ENCODE results near the gene PRSS53. TPM values are rescaled to one million over a fixed set of nuclear protein-coding genes. Genes with fewer than 3 reads are reported as not detected.

The PRSS53 gene
- total and polyA plus RNA-seq, 7 donors, result 0.17 to 0.90 (median 0.38) TPM

DNA sequence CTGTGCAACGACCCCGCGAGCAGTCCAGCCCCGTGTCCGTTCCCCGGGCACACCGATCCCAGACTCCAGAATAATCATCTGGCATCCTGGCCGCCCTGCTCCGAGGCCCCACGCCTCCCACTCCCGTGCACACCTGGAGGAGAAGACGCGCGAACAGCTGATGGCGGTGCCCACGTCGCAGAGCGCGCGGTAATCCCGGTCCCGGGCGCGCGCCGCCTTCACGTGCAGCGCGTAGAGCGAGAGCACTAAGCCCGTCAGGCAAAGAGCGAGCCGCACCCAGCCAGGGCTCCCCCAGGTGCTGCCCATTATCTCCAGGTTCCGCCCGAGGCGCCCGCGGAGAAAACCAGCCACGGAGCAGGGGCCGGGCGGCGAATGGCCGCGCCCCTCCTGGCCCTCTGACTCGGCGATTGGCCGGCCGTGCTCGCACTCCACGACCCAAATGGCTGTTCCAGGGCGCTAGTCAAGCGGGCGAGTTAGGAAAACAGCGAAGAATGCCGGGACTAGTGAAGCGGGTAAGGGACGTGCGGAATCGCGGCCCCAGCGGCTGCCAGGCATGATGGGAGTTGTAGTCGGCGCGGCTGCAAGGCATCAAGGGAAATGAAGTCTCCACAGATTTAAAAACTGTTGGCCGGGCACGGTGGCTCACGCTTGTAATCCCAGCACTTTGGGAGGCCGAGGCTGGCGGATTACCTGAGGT is 5.8 kb upstream of the PRSS53 start, which contains the start of gene VKORC1:
TSS of gene VKORC1 (minus strand) at position 374 of the 697 bp plus-strand sequence. CDS start at position 306, 68 bp downstream.
- no peaks in the 10 kb centered on the region for H3K9me3 ChIP-seq
- peak; percentile 93 to 96 (median 94) for ATAC-seq
- H3K4me1 ChIP-seq, result peaks cover 4% of the 10 kb centered on the region
- H3K27ac ChIP-seq, result peak within 1 kb of the TSS; percentile 94
- peak; percentile 94 to 97 for DNase-seq
- no peaks in the 10 kb centered on the region for H3K27me3 ChIP-seq (ENCODE audit: insufficient read depth in 3 of 3, low read length in 2 of 3)
- TF ChIP-seq, protein P1, sequence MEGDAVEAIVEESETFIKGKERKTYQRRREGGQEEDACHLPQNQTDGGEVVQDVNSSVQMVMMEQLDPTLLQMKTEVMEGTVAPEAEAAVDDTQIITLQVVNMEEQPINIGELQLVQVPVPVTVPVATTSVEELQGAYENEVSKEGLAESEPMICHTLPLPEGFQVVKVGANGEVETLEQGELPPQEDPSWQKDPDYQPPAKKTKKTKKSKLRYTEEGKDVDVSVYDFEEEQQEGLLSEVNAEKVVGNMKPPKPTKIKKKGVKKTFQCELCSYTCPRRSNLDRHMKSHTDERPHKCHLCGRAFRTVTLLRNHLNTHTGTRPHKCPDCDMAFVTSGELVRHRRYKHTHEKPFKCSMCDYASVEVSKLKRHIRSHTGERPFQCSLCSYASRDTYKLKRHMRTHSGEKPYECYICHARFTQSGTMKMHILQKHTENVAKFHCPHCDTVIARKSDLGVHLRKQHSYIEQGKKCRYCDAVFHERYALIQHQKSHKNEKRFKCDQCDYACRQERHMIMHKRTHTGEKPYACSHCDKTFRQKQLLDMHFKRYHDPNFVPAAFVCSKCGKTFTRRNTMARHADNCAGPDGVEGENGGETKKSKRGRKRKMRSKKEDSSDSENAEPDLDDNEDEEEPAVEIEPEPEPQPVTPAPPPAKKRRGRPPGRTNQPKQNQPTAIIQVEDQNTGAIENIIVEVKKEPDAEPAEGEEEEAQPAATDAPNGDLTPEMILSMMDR (IDR thresholded peaks at IDR 0.05), result no peak
- H3K4me3 ChIP-seq, result peak within 1 kb of the TSS; percentile 98
- H3K36me3 ChIP-seq (ENCODE audit: insufficient read depth in 1 of 2, low read depth in 1 of 2), result peaks cover 0 to 15% of the 10 kb centered on the region in 2 donors
- intact Hi-C loops (cut with DNase I), result loop anchor here (1.0 to 10.0 kb wide), 2 partner anchors 48 to 110 kb away; partner anchors contain the start of gene HSD3B7 (in 1 of the 2)
- WGBS, 3 donors, result 0 to 1% (median 0%) methylated on average over 64 to 69 of the region's 69 CpGs

DNA sequence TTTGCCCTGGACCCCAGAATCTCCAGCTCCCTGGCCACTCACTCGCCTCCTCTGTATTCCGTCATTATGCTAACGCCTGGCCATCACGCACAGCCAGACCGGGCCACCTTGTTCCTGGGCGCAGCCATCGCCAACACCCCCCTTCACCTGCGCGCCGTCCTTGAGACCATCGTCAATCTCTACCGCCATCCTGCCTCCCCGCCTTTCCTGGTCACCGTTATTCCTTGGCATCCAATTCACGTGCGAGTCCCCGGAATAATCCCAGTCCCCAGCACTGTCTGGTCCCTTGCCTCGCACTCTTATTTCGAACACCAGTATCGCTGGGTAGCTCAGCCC is 5.3 kb upstream of the PRSS53 start:
- H3K36me3 ChIP-seq (ENCODE audit: insufficient read depth in 1 of 2, low read depth in 1 of 2), result peaks cover 0 to 20% of the 10 kb centered on the region in 2 donors
- peak; percentile 3 to 45 (median 27) for ATAC-seq
- TF ChIP-seq, protein P1 (IDR thresholded peaks at IDR 0.05), result no peak
- no peaks in the 10 kb centered on the region for H3K27me3 ChIP-seq (ENCODE audit: insufficient read depth in 3 of 3, low read length in 2 of 3)
- H3K9me3 ChIP-seq, result no peaks in the 10 kb centered on the region
- H3K27ac ChIP-seq, result peak overlapping the region; percentile 94
- intact Hi-C loops (cut with DNase I), result loop anchor here (1.0 to 10.0 kb wide), 2 partner anchors 48 to 109 kb away; partner anchors contain the start of gene HSD3B7 (in 1 of the 2)
- H3K4me3 ChIP-seq, result peak overlapping the region; percentile 98
- H3K4me1 ChIP-seq, result peaks cover 4% of the 10 kb centered on the region
- whole genome bisulfite sequencing, 3 donors, result 0 to 1% (median 0%) methylated on average over 20 of the region's 20 CpGs
- DNase-seq, result no peak

DNA sequence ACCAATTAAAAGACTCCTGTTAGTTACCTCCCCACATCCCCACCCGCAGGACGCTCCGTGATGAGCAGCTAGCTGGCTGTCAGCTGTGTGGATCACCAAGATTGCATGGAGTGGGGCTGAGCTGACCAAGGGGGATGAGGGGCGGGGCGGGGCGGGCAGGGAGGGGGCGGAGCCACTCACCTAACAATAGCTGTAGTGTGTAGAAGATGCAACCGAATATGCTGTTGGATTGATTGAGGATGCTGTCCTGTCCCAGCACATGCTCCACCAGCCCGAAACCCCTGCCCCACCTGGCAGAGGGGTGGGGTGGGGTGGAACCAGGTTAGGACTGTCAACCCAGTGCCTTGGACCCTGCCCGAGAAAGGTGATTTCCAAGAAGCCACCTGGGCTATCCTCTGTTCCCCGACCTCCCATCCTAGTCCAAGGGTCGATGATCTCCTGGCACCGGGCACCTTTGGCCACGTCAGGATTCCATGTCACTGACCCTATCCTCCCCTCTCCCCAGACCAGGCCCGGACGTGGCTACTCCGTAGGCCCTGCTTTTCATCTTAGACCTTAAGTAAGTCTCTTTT is 4.5 kb upstream of the PRSS53 start:
- H3K36me3 ChIP-seq (ENCODE audit: insufficient read depth in 1 of 2, low read depth in 1 of 2), result peaks cover 0 to 27% of the 10 kb centered on the region in 2 donors
- WGBS, 3 donors, result 31 to 40% (median 33%) methylated on average over 16 to 17 of the region's 17 CpGs
- intact Hi-C loops (cut with DNase I), result loop anchor here in 1 of 2 donors (10.0 kb wide), 1 partner anchor 108 kb away; the partner anchor contains the start of gene HSD3B7
- no peaks in the 10 kb centered on the region for H3K9me3 ChIP-seq
- DNase-seq, result peak in 1 of 2 donors; percentile 59
- peaks cover 4% of the 10 kb centered on the region for H3K4me1 ChIP-seq
- peak overlapping the region; percentile 94 for H3K27ac ChIP-seq
- H3K27me3 ChIP-seq (ENCODE audit: insufficient read depth in 3 of 3, low read length in 2 of 3), result no peaks in the 10 kb centered on the region
- no peak for ATAC-seq
- peak overlapping the region; percentile 98 for H3K4me3 ChIP-seq
- TF ChIP-seq, protein P1 (IDR thresholded peaks at IDR 0.05), result no peak

DNA sequence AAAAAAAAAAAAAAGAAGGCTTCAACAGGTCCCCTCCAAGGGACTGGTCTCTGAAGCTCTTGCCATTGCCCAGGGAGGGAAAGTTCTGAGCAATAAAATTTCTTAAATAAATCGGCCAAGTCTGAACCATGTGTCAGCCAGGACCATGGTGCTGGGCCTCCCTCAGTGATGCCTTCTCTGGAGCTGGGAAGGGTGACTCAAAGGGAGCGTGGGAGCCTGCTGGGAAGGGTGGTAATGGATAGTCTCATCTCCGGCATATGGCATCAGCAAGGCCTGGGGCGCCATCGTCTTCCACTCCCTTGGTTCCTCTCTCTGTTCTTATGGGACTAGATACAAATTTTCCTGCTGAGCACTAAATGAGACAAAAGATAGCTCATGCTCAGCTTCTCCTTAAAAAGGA is 3.6 kb upstream of the PRSS53 start:
- Histone ChIP-seq H3K4me3 (no peak overlapping the region), H3K27ac (no peak overlapping the region), H3K9me3 (no peaks in the 10 kb centered on the region), H3K36me3 (ENCODE audit: insufficient read depth in 1 of 2, low read depth in 1 of 2) (peaks cover 0 to 31% of the 10 kb centered on the region in 2 donors), H3K27me3 (ENCODE audit: insufficient read depth in 3 of 3, low read length in 2 of 3) (no peaks in the 10 kb centered on the region), H3K4me1 (peaks cover 4% of the 10 kb centered on the region)
- 90 to 95% (median 95%) methylated on average over 5 of the region's 5 CpGs for WGBS, 3 donors
- TF ChIP-seq, protein P1 (IDR thresholded peaks at IDR 0.05), result no peak
- no peak for ATAC-seq
- peak in 1 of 2 donors; percentile 25 for DNase-seq
- intact Hi-C loops (cut with DNase I), result loop anchor here in 1 of 2 donors (10.0 kb wide), 1 partner anchor 108 kb away; the partner anchor contains the start of gene HSD3B7
